ENCODE results near the gene RNF166.
"Not testable (repeated sequence)": the region's sequence is repeated elsewhere in the genome, so short reads cannot be mapped to it uniquely, and the experiment has no call there.

RNF166 gene

GRCh38 chr16:88669980-88670379, 36.2 kb downstream of the RNF166 start:
- no peak for DNase-seq

GRCh38 chr16:88669493-88669892, 36.7 kb downstream of the RNF166 start:
- DNase-seq: not testable (repeated sequence)

- DNase-seq: no peak
Measured at GRCh38 chr16:88667461-88667860, 38.7 kb downstream of the RNF166 start.

GRCh38 chr16:88665570-88665969, 40.6 kb downstream of the RNF166 start:
- no peak for DNase-seq

GRCh38 chr16:88665148-88665547, 41.1 kb downstream of the RNF166 start:
- no peak for DNase-seq

- peak; percentile 98 for DNase-seq
Measured at GRCh38 chr16:88662843-88663606, 43.2 kb downstream of the RNF166 start, which contains the start of gene MVD. TSS of gene MVD (minus strand) at chr16:88663091. CDS start at chr16:88663080, 11 bp downstream.

- DNase-seq: no peak
Measured at GRCh38 chr16:88662222-88662842, 43.9 kb downstream of the RNF166 start.

- no peak for DNase-seq
Measured at GRCh38 chr16:88661468-88661867, 44.7 kb downstream of the RNF166 start.

- no peak for DNase-seq
Measured at GRCh38 chr16:88659160-88659559, 47.0 kb downstream of the RNF166 start.

- no peak for DNase-seq
Measured at GRCh38 chr16:88658714-88659113, 47.5 kb downstream of the RNF166 start.

GRCh38 chr16:88657371-88657770, 48.8 kb downstream of the RNF166 start:
- no peak for DNase-seq

GRCh38 chr16:88656291-88656980, 49.8 kb downstream of the RNF166 start:
- DNase-seq: no peak

- no peak for DNase-seq
Measured at GRCh38 chr16:88655733-88656281, 50.4 kb downstream of the RNF166 start.

- no peak for DNase-seq
Measured at GRCh38 chr16:88655053-88655732, 51.0 kb downstream of the RNF166 start.

- DNase-seq: no peak
Measured at GRCh38 chr16:88654363-88655052, 51.7 kb downstream of the RNF166 start.

GRCh38 chr16:88653596-88654362, 52.4 kb downstream of the RNF166 start:
- DNase-seq: no peak

- DNase-seq: no peak
Measured at GRCh38 chr16:88653101-88653500, 53.1 kb downstream of the RNF166 start.

GRCh38 chr16:88652762-88653063, 53.5 kb downstream of the RNF166 start:
- DNase-seq: no peak

- DNase-seq: no peak
Measured at GRCh38 chr16:88651989-88652761, 54.0 kb downstream of the RNF166 start.

- DNase-seq: no peak
Measured at GRCh38 chr16:88651276-88651988, 54.8 kb downstream of the RNF166 start.

All from EL (cell line).